Measurements from ENCODE around the gene RPS6KB2. TPM values are rescaled to one million over a fixed set of nuclear protein-coding genes. Genes with fewer than 3 reads are reported as not detected.
"Not testable (repeated sequence)": the region's sequence is repeated elsewhere in the genome, so short reads cannot be mapped to it uniquely, and the experiment has no call there.

RPS6KB2 gene
- total RNA-seq, 1 donor from 2014 or later = 30.8 TPM

GRCh38 chr11:67396587-67397389, 31.5 kb upstream of the RPS6KB2 start:
- no peak for DNase-seq (ENCODE audit: low spot score)
- intact Hi-C loops (cut with DNase I) = loop anchor here (5.0 kb wide), 1 partner anchor 106 kb away; no protein-coding TSS in a partner anchor
- ATAC-seq = no peak

GRCh38 chr11:67397536-67397935, 30.8 kb upstream of the RPS6KB2 start:
- DNase-seq (ENCODE audit: low spot score) (no peak), ATAC-seq (no peak)
- intact Hi-C loops (cut with DNase I) = loop anchor here (5.0 kb wide), 1 partner anchor 105 kb away; no protein-coding TSS in a partner anchor

GRCh38 chr11:67397986-67398660, 30.2 kb upstream of the RPS6KB2 start:
- ATAC-seq = no peak
- intact Hi-C loops (cut with DNase I) = loop anchor here (5.0 kb wide), 1 partner anchor 104 kb away; no protein-coding TSS in a partner anchor
- no peak for DNase-seq (ENCODE audit: low spot score)

GRCh38 chr11:67398661-67399563, 29.4 kb upstream of the RPS6KB2 start:
- ATAC-seq = no peak
- no peak for DNase-seq (ENCODE audit: low spot score)
- intact Hi-C loops (cut with DNase I) = loop anchor here (5.0 kb wide), 1 partner anchor 103 kb away; no protein-coding TSS in a partner anchor

- ATAC-seq = no peak
- intact Hi-C loops (cut with DNase I) = loop anchor here (1.0 kb wide), 1 partner anchor 133 kb away; no protein-coding TSS in a partner anchor
- no peak for DNase-seq (ENCODE audit: low spot score)
Observed at GRCh38 chr11:67400251-67400941, 27.9 kb upstream of the RPS6KB2 start.

- DNase-seq (ENCODE audit: low spot score) (no peak), ATAC-seq (peak; percentile 7)
- intact Hi-C loops (cut with DNase I) = loop anchor here (1.0 kb wide), 1 partner anchor 134 kb away; no protein-coding TSS in a partner anchor
Observed at GRCh38 chr11:67400942-67401494, 27.3 kb upstream of the RPS6KB2 start.

GRCh38 chr11:67401495-67402191, 26.7 kb upstream of the RPS6KB2 start, which contains the start of gene PPP1CA:
Gene PPP1CA, minus strand, starts transcription at chr11:67401858. Its CDS starts 76 bp downstream, at chr11:67401782.
- ATAC-seq = peak; percentile 84
- intact Hi-C loops (cut with DNase I) = no loop called here
- DNase-seq (ENCODE audit: low spot score) = peak; percentile 94

- DNase-seq (ENCODE audit: low spot score); ATAC-seq; intact Hi-C loops (cut with DNase I): not testable (repeated sequence)
Observed at GRCh38 chr11:67402192-67402839, 26.0 kb upstream of the RPS6KB2 start.

- ATAC-seq; intact Hi-C loops (cut with DNase I); DNase-seq (ENCODE audit: low spot score): not testable (repeated sequence)
Observed at GRCh38 chr11:67403085-67403484, 25.2 kb upstream of the RPS6KB2 start.

GRCh38 chr11:67404515-67405195, 23.6 kb upstream of the RPS6KB2 start:
- no peak for ATAC-seq
- intact Hi-C loops (cut with DNase I) = no loop called here

GRCh38 chr11:67405196-67405567, 23.1 kb upstream of the RPS6KB2 start:
- intact Hi-C loops (cut with DNase I) = no loop called here
- DNase-seq (ENCODE audit: low spot score) = no peak
- no peak for ATAC-seq

More at GRCh38 chr11:67404515-67405195, 23.6 kb upstream of the RPS6KB2 start:
- no peak for DNase-seq (ENCODE audit: low spot score)

GRCh38 chr11:67405688-67406339, 22.5 kb upstream of the RPS6KB2 start:
- DNase-seq (ENCODE audit: low spot score) = no peak
- intact Hi-C loops (cut with DNase I) = no loop called here
- ATAC-seq = no peak

- DNase-seq (ENCODE audit: low spot score) = no peak
- intact Hi-C loops (cut with DNase I) = no loop called here
- ATAC-seq = no peak
Observed at GRCh38 chr11:67406420-67406968, 21.8 kb upstream of the RPS6KB2 start.

- intact Hi-C loops (cut with DNase I) = no loop called here
- ATAC-seq (no peak), DNase-seq (ENCODE audit: low spot score) (no peak)
Observed at GRCh38 chr11:67406969-67407687, 21.2 kb upstream of the RPS6KB2 start.

- intact Hi-C loops (cut with DNase I) = no loop called here
- ATAC-seq (no peak), DNase-seq (ENCODE audit: low spot score) (no peak)
Observed at GRCh38 chr11:67407688-67408163, 20.6 kb upstream of the RPS6KB2 start.
